ENCODE data around the gene FMNL2. TPM values are rescaled to one million over a fixed set of nuclear protein-coding genes. Genes with fewer than 3 reads are reported as not detected.
A peak's percentile ranks its signal among the peaks of the same experiment; 100 is the strongest.

Gene FMNL2
- total RNA-seq, 1 donor from 2014 or later, result 3.4 TPM

DNA sequence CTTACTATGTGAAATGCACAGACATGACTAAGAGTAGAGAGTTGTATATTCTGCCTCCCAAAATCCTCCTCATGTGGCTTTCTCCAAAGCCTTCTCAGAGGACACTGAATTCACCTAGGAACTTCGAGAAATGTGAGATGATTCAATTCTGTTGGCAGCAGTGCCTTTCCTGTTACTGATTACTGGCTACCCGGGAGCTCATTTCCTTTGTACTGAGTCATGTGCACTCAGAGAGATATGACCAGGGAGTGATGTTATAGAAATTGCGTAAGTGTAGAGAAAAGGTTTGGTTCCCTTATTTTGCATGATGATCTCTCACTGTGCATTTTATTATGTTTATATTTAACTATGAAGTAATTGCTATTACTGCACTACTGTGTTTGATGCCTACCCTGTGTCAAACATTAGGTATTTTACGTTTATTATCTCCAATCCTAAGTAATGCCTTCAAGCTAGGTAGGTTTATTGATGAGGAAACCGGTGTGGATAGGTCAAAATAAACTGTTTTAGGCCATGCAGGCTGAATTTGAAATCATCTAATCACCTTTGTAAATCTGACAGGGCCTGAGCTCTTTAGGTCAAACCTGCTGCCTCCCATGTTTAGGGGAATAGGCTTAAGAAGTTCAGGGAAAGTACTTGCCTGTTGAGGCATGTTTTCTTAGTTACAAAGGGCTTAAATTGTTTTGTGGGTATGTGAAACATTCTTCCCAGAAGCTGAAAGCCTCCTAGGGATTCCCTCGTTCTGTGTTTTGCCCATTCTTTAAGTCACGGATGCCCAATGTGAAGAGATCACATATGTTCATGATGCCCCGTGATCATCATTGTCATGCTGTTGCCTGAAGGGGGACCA, 86.8 kb downstream of the FMNL2 start:
- DNase-seq (ENCODE audit: low spot score), result no peak
- ATAC-seq, result peak; percentile 79

GRCh38 chr2:152423684-152424083, 88.7 kb downstream of the FMNL2 start:
- no peak for DNase-seq (ENCODE audit: low spot score)

GRCh38 chr2:152425765-152426727, 91.1 kb downstream of the FMNL2 start:
- DNase-seq (ENCODE audit: low spot score), result no peak
- no peak for ATAC-seq

More at GRCh38 chr2:152423684-152424083, 88.7 kb downstream of the FMNL2 start:
- no peak for ATAC-seq

- DNase-seq (ENCODE audit: low spot score) (no peak), ATAC-seq (no peak)
These were observed 91.8 kb downstream of the FMNL2 start for GRCh38 chr2:152426801-152427200.

- DNase-seq (ENCODE audit: low spot score) (no peak), ATAC-seq (no peak)
These were observed 92.9 kb downstream of the FMNL2 start for GRCh38 chr2:152427902-152428301.

DNA sequence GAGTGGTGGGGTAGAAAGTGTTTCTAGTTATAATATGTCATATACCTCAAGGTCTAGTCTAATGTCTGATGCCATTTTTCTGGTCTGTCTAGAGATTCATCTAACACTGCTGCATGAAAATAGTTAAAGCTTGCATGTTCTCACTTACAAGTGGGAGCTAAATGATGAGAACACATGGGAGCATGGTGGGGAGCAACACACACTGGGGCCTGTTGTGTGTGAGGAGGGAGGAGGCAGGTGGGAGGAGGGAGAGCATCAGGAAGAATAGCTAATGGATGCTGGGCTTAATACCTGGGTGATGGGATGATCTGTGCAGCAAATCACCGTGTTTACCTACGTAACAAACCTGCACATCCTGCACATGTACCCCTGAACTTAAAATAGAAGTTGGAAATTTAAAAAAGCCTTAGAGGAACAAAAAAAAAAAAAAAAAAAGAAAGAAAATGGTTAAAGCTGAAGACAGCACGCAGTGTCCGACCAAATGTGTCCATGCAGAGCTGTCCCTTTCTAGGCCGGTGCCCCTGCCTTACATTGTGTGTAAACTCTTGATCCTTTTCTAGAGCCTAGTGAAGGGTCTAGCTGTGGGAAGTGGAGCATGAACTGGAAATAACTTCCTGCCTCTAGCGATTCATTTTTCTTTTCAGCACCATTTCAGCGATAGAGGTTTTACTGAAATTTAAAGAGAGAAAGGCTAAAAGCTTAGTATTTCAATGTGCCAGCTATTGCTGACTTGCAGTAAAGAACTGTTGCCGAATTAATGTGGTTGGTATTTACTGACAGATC, 94.0 kb downstream of the FMNL2 start:
- no peak for DNase-seq (ENCODE audit: low spot score)
- ATAC-seq, result no peak

DNA sequence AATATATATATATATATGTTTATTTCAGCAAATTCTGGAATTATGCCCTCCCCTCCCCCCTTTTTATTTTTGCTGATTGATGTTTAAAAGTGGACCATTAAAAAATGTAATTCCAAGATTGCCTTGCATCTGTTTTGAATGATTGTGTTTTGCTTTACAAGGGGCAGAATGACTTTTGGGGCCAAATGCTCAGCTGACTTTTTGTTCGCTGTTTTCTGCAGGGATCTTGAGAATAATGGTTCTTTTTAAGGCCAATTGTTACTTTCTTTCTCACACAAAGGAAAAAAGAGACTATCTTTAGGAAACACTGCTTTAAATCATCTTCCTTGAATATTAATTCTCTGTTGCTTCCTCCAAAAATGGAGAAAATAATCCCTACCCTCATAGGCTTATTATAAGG, 95.9 kb downstream of the FMNL2 start:
- no peak for ATAC-seq
- DNase-seq (ENCODE audit: low spot score), result no peak

DNA sequence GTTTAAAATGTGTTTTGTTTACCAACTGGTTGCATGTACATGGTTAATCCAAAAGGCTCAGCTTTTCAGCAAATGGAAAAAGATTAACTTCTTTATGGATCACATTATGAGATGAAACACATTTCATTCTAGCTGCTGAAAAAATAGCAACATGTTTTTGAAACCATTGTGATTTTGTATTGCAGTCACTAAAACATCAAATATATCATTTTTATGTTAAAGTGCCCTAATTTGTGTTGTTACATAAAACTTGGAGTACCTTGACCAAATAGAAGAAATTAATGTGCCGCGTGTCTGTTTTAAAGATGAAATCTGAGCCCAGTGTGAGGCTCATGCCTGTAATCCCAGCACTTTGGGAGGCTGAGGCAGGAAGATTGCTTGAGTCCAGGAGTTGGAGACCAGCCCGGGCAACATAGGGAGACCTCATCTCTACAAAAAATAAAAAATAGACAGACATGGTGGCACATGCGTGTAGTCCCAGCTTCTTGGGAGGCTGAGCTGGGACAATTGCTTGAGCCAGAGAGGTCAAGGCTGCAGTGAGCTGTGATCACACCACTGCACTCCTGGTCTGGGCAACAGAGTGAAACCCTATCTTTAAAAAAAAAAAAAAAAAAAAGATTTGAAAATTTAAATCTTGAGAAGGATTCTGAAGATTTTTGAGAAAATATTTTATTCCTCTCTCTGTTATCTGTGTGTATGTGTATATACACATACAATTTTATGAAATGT, 96.6 kb downstream of the FMNL2 start:
- no peak for ATAC-seq
- no peak for DNase-seq (ENCODE audit: low spot score)

DNA sequence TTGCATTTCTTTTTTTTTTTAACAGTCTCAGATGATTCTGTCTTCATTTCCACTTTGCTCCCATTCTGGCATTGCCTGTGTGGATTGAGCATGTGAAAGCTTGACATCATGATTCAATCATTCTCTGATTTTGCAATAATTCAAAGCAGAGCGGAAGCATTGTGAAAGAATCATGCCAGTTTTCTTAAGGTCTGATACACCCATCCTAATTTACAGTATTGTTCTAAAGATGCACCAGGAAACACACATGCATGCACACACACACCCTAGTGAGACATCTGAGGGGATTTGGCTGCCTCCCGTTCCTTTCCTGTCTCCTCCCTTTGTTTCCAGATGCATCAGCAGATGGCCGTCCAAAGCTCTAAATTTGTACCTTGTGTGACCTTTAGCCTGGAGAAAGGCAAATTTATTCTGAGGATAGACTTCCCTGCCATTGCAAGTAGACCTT, 97.3 kb downstream of the FMNL2 start:
- DNase-seq (ENCODE audit: low spot score), result no peak
- peak; percentile 48 for ATAC-seq

- ATAC-seq (no peak), DNase-seq (ENCODE audit: low spot score) (no peak)
These were observed 97.8 kb downstream of the FMNL2 start for GRCh38 chr2:152432765-152433164.

- DNase-seq (ENCODE audit: low spot score), result no peak
- ATAC-seq, result no peak
These were observed 98.3 kb downstream of the FMNL2 start for GRCh38 chr2:152433289-152433688.

DNA sequence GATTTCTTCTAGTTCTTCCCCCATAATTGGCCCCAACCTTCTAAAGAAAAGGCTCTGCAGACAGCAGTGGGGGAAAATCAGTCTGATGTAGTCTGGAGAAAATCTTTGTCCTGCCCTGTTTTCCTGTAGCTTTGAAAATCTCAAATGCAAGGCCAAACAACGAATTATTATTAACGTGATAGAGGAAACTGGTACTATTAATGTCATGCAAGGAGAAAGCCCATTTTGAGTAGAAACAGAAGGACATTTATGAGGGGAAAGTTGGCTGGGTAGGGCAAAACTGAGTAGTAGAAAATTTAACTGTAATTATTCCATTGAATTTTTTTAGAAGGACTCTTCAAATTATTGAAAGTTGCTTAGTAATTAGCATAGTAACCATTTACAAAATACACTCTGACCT, 98.8 kb downstream of the FMNL2 start:
- ATAC-seq, result no peak
- no peak for DNase-seq (ENCODE audit: low spot score)

- ATAC-seq, result no peak
- DNase-seq (ENCODE audit: low spot score), result no peak
These were observed 99.6 kb downstream of the FMNL2 start for GRCh38 chr2:152434395-152435182.

- DNase-seq (ENCODE audit: low spot score), result no peak
- no peak for ATAC-seq
These were observed 101.2 kb downstream of the FMNL2 start for GRCh38 chr2:152436148-152436547.

DNA sequence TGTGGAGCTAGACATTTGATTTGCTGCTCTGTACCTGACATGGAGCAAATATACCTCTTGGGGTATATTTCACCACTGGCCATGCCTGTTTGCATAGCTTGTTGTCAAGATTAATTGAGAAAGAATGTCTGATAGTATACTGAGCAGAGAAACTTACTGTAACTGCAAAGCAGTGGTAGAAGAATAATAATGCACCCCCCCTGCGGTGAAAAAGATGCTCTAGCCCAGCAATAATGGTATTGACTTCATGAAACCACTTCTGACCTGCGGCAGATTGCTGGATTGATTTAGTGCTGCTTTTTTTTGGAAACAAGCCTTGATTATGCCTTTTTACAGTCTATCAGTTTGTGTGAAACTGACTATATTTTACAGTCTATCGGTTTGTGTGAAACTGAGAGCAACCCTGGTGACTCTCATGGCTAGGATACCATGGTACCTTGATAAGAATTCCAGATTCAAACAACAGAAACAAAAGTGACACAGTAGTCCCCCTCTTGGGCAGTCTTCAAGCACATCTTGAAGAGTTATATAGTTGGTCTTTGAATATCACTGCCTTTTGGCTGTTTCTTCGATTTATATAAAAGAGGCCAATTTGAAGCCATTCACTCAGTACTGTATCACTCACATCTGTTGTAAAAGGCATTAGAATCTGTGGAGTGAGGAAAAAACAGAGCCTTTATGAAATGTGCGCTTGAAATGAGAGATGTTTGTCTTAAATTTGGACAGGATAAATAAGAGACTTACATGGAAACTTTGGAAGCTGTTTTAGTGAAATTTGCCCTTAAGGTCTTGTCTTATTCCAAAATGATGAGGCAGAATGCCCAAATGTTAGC, 102.5 kb downstream of the FMNL2 start:
- ATAC-seq (no peak), DNase-seq (ENCODE audit: low spot score) (no peak)

- DNase-seq (ENCODE audit: low spot score), result no peak
- no peak for ATAC-seq
These were observed 105.1 kb downstream of the FMNL2 start for GRCh38 chr2:152440049-152440448.

DNA sequence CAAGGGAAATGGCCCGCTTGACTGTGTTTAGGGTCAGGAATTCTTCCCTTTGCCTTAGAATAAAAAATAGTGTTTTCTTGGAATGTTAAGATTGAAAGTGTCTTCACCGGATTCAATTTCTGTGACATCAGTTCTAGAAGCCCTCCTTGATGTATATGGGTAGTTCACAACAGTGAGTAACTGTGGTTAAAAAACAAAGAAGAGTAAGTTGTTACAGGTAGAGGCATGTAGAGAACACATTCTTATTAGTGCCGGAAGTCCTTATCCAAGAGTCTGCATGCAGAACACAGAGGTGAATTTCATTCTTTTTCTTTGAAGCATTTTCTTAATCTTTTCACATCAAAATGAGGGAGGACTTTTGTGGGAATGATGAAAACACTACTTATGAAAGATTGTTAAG, 105.5 kb downstream of the FMNL2 start:
- DNase-seq (ENCODE audit: low spot score) (no peak), ATAC-seq (no peak)

- DNase-seq (ENCODE audit: low spot score), result no peak
- no peak for ATAC-seq
These were observed 107.0 kb downstream of the FMNL2 start for GRCh38 chr2:152441961-152442360.

DNA sequence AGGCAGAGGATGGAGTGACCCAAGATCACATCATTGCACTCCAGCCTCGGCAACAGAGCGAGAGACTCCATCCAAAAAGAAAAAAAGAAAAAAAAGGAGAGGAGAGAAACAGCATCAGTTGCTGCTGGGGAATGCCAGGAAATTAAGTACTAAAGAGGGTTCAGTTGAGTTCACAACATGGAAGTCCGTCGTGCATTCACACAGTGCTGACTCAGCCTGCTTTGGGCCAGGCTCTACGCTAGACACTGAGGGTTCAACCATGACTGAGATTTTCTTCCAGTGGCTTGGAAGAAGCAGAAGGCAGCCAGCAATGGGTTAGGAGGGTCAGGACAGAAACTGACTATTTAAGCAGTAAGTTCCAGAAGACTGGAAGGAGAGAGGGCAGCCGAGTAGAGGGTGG, 108.8 kb downstream of the FMNL2 start:
- DNase-seq (ENCODE audit: low spot score) (no peak), ATAC-seq (peak; percentile 25)

All from left lobe of liver (tissue), 2 donors.